Measurements from ENCODE around the gene ANKRD9. TPM values are rescaled to one million over a fixed set of nuclear protein-coding genes. Genes with fewer than 3 reads are reported as not detected.

ANKRD9 gene
- total RNA-seq, 5 donors from 2014 or later (not counting 1 experiment from before 2014, with no cell fraction given), result 1.9 to 3.2 (median 2.4) TPM

DNA sequence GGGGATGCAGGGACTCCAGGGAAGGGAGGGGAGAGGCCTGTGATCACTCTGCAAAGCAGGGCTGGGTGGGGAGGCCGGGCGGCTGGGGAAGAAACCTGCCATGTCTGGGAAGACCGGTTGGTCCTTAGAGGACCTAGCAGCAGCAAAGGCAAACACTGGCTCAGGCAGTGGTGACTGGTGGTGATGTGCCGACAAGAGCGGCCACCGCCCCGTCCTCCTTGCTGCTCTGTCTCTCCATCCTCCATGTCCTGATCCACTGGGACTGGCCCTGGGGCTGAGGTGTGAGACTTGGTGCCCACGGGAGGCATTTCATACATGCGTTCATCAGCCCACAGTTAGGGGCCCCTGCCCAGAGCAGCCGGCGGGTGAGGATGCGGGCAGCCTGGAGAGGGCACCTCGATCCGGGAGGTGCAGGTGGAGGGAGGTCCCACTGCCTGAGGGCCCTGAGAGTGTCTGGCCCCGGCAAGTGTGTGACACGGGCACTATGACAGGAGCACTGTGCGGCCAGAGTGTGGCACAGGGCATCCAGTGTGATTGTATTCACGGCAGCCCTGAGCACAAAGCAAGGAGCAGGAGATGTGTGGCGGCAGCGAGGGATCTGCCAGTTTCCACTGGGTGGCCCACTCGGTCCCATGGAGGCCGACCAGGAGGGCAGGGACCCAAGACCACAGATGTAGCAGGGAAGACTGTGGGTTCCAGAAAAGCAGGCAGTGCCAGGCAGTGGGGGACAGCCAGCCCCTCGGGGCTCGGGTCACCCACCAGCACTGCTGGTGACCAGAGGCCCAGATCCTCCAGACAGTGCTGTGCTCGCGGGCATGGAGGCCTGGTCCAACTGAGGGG is 13.9 kb downstream of the ANKRD9 start:
- Histone ChIP-seq H3K27me3 (replicated peaks in 1 of 2; ENCODE audit: control insufficient read depth in 2 of 2, extremely low read depth in 1 of 2, insufficient read depth in 2 of 2, low read length in 1 of 2) (no peaks in the 10 kb centered on the region), H3K36me3 (ENCODE audit: control insufficient read depth in 2 of 2, extremely low read depth in 1 of 2, insufficient read depth in 1 of 2, low read length in 1 of 2) (peaks cover 3 to 10% of the 10 kb centered on the region in 2 donors), H3K4me3 (ENCODE audit: control insufficient read depth in 1 of 2, extremely low read depth in 1 of 2, low read length in 1 of 2) (no peak overlapping the region), H3K27ac (ENCODE audit: low read length) (no peak overlapping the region), H3K4me1 (ENCODE audit: control insufficient read depth in 1 of 2, extremely low read depth in 1 of 2, insufficient read depth in 2 of 2, low read length in 2 of 2) (peaks cover 0 to 5% of the 10 kb centered on the region in 2 experiments), H3K9me3 (no peaks in the 10 kb centered on the region)
- Mint-ChIP-seq H3K27ac (no peak overlapping the region), H3K4me3 (no peak overlapping the region), H3K36me3 (peaks cover 15% of the 10 kb centered on the region), H3K27me3 (no peaks in the 10 kb centered on the region), H3K4me1 (peaks cover 0 to 8% (median 8%) of the 10 kb centered on the region in 3 donors), H3K9me3 (no peaks in the 10 kb centered on the region)
- ChIA-PET CTCF (no interaction called here), POLR2A (no interaction called here)
- DNase-seq (no peak), ATAC-seq (replicated peaks in 1 of 4) (no peak)
- 95% methylated on average over 26 of the region's 26 CpGs for WGBS (ENCODE audit: insufficient coverage)

DNA sequence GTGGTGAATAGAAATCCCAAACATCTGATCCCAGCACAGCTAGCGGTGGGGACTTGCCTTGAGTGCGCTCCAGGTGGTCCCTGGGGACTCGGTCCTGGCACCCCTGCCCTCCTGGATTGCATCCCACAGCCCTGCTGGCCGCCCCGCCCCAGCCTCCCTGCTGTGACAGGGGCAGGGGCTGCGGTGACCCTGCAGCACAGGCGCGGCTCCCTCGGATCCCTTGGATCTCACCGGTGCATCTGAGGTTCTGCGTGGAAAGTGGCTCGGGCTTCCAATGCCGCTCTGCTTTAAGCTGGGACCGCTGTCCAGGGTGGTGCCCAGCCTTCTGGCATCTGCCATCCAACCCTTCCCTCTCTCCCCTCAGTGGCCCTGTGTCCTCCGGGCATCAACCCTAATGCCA is 16.0 kb downstream of the ANKRD9 start:
- H3K36me3 ChIP-seq (ENCODE audit: control insufficient read depth in 2 of 2, extremely low read depth in 1 of 2, insufficient read depth in 1 of 2, low read length in 1 of 2), result peaks cover 3 to 5% of the 10 kb centered on the region in 2 donors
- no peaks in the 10 kb centered on the region for H3K27me3 Mint-ChIP-seq

DNA sequence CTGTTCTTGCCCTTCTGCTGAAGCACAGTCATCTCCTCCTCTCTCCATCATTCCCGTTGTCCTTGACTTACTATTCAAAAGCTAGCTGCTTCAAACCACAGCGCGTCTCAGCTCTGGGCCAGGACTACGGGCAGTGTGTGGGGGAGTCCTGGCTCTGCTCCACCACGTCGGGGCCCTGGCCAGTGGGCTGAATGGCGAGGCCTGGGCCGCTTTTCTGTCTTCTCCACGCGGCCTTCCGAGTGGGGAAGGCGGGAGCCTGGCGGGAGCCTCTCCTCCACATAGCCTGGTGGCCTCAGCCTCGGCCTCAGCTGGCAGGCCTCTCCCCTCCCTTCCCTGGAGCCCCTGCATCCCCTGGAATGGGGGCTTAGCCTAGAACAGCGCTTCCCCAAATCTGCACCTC is 16.5 kb downstream of the ANKRD9 start:
- ATAC-seq (replicated peaks in 1 of 4), result no peak
- ChIA-PET CTCF (no interaction called here), POLR2A (no interaction called here)
- Mint-ChIP-seq H3K27me3 (no peaks in the 10 kb centered on the region), H3K36me3 (peaks cover 3% of the 10 kb centered on the region), H3K9me3 (no peaks in the 10 kb centered on the region), H3K4me3 (no peak overlapping the region), H3K4me1 (no peaks in the 10 kb centered on the region), H3K27ac (no peak overlapping the region)
- 96% methylated on average over 12 of the region's 15 CpGs for WGBS (ENCODE audit: insufficient coverage)
- H3K4me3 ChIP-seq (ENCODE audit: control insufficient read depth in 1 of 2, extremely low read depth in 1 of 2, low read length in 1 of 2), result no peak overlapping the region
- no peaks in the 10 kb centered on the region for H3K9me3 ChIP-seq
- H3K27me3 ChIP-seq (replicated peaks in 1 of 2; ENCODE audit: control insufficient read depth in 2 of 2, extremely low read depth in 1 of 2, insufficient read depth in 2 of 2, low read length in 1 of 2), result no peaks in the 10 kb centered on the region
- H3K27ac ChIP-seq (ENCODE audit: low read length), result no peak overlapping the region
- H3K4me1 ChIP-seq (ENCODE audit: control insufficient read depth in 1 of 2, extremely low read depth in 1 of 2, insufficient read depth in 2 of 2, low read length in 2 of 2), result no peaks in the 10 kb centered on the region
- H3K36me3 ChIP-seq (ENCODE audit: control insufficient read depth in 2 of 2, extremely low read depth in 1 of 2, insufficient read depth in 1 of 2, low read length in 1 of 2), result peaks cover under 1 to 3% of the 10 kb centered on the region in 2 donors
- no peak for DNase-seq

More for the DNA sequence above, 16.0 kb downstream of the ANKRD9 start:
- H3K36me3 Mint-ChIP-seq, result peaks cover 7% of the 10 kb centered on the region
- Histone ChIP-seq H3K4me3 (ENCODE audit: control insufficient read depth in 1 of 2, extremely low read depth in 1 of 2, low read length in 1 of 2) (no peak overlapping the region), H3K4me1 (ENCODE audit: control insufficient read depth in 1 of 2, extremely low read depth in 1 of 2, insufficient read depth in 2 of 2, low read length in 2 of 2) (no peaks in the 10 kb centered on the region), H3K27me3 (replicated peaks in 1 of 2; ENCODE audit: control insufficient read depth in 2 of 2, extremely low read depth in 1 of 2, insufficient read depth in 2 of 2, low read length in 1 of 2) (no peaks in the 10 kb centered on the region), H3K9me3 (no peaks in the 10 kb centered on the region), H3K27ac (ENCODE audit: low read length) (no peak overlapping the region)
- ChIA-PET CTCF (no interaction called here), POLR2A (no interaction called here)
- H3K4me1 Mint-ChIP-seq, result no peaks in the 10 kb centered on the region
- 96% methylated on average over 15 of the region's 15 CpGs for WGBS (ENCODE audit: insufficient coverage)
- no peak overlapping the region for H3K4me3 Mint-ChIP-seq
- no peak overlapping the region for H3K27ac Mint-ChIP-seq
- DNase-seq, result no peak
- no peak for ATAC-seq (replicated peaks in 1 of 4)
- H3K9me3 Mint-ChIP-seq, result no peaks in the 10 kb centered on the region

DNA sequence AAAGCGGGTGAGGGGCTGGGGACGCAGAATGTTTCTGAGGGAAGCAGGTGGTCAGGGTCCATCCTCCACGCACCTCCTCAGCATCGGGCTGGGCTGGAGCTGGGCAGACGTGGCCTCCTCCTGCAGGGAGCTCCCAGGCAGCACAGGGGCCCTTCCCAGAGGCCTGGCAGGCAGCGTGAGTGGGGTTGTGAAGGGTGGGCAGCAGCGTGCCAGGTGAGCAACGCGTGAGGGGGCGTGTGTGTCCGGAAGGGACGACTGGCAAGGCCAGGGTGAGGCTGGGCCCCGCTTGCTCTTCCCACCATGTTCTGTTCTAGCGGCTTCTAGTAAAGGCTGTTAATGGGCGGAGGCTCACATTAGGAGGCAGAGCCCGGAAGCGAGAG is 17.1 kb downstream of the ANKRD9 start:
- Histone ChIP-seq H3K36me3 (ENCODE audit: control insufficient read depth in 2 of 2, extremely low read depth in 1 of 2, insufficient read depth in 1 of 2, low read length in 1 of 2) (peaks cover 0 to 3% of the 10 kb centered on the region in 2 donors), H3K4me3 (ENCODE audit: control insufficient read depth in 1 of 2, extremely low read depth in 1 of 2, low read length in 1 of 2) (no peak overlapping the region), H3K4me1 (ENCODE audit: control insufficient read depth in 1 of 2, extremely low read depth in 1 of 2, insufficient read depth in 2 of 2, low read length in 2 of 2) (no peaks in the 10 kb centered on the region), H3K27ac (ENCODE audit: low read length) (no peak overlapping the region), H3K27me3 (replicated peaks in 1 of 2; ENCODE audit: control insufficient read depth in 2 of 2, extremely low read depth in 1 of 2, insufficient read depth in 2 of 2, low read length in 1 of 2) (no peaks in the 10 kb centered on the region), H3K9me3 (no peaks in the 10 kb centered on the region)
- no peak for DNase-seq
- H3K36me3 Mint-ChIP-seq, result no peaks in the 10 kb centered on the region
- H3K27me3 Mint-ChIP-seq, result no peaks in the 10 kb centered on the region
- no peak overlapping the region for H3K4me3 Mint-ChIP-seq
- CTCF ChIA-PET, result no interaction called here
- POLR2A ChIA-PET, result no interaction called here
- H3K4me1 Mint-ChIP-seq, result no peaks in the 10 kb centered on the region
- ATAC-seq (replicated peaks in 1 of 4), result no peak
- H3K27ac Mint-ChIP-seq, result no peak overlapping the region
- WGBS (ENCODE audit: insufficient coverage), result 92% methylated on average over 16 of the region's 17 CpGs
- no peaks in the 10 kb centered on the region for H3K9me3 Mint-ChIP-seq

DNA sequence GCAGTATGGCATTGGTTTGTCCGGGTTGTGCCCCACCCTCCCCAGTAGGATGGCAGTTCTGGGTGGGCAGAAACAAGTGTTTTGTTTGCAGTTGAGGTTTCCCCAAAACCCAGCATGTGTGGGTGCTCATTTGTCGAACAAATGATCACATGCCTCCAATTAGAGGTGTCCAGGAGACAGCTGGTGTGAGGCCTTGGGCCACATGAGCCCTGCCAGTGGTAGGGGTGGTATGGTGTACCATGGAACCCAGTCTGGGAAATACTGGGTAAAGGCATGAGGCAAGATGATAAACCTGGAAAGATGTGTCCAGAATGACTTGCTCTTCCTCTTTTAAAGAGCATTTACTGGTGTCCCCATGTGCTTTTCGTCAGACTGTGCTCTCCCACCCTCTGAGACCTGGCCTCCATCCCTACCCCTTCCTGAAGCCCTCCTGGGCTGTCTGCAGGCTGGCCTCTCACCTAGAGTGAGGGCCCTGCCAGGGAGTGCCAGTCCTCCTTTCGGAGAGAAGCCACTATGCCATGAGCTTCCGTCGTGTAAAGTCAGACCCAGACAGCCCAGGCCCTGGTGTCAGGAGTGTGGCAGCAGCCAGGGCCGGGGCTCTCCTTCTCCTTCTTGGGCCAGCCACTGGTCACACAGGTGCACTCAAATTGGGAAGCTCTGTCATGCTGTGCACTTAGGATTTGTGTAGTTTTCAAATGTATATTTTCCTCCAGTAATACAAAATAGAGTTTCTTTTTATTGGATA is 17.6 kb downstream of the ANKRD9 start:
- H3K9me3 ChIP-seq, result no peaks in the 10 kb centered on the region
- H3K27ac Mint-ChIP-seq, result no peak overlapping the region
- CTCF ChIA-PET, result interaction anchor here in 1 of 2 donors (0.6 kb wide), 1 partner anchor 413 kb away, joined by 5 read pairs; no protein-coding TSS in a partner anchor

DNA sequence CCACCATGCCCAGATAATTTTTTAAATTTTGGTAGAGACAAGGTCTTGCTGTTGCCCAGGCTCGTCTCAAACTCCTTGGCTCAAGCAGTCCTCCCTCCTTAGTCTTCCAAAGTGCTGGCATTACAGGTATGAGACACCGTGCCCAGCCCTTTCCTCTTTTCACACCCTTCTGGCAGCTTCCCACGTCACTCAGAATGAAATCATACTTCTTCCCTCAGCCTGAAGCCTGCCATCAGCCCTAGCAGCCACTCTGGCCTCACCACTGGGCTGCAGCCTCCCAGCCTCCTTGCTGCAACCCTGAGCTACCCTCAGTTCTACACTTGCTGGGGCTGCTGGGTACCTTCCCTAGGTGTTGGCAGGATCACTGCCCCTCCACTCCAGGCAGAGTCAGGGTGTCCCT is 18.2 kb downstream of the ANKRD9 start:
- H3K4me1 ChIP-seq (ENCODE audit: control insufficient read depth in 1 of 2, extremely low read depth in 1 of 2, insufficient read depth in 2 of 2, low read length in 2 of 2), result no peaks in the 10 kb centered on the region
- H3K4me1 Mint-ChIP-seq, result no peaks in the 10 kb centered on the region
- H3K36me3 Mint-ChIP-seq, result no peaks in the 10 kb centered on the region
- DNase-seq (no peak), ATAC-seq (replicated peaks in 1 of 4) (no peak)
- no peaks in the 10 kb centered on the region for H3K27me3 ChIP-seq (replicated peaks in 1 of 2; ENCODE audit: control insufficient read depth in 2 of 2, extremely low read depth in 1 of 2, insufficient read depth in 2 of 2, low read length in 1 of 2)
- no peak overlapping the region for H3K4me3 Mint-ChIP-seq
- CTCF ChIA-PET, result interaction anchor here in 1 of 2 donors (0.6 kb wide), 1 partner anchor 414 kb away, joined by 5 read pairs; no protein-coding TSS in a partner anchor
- H3K9me3 ChIP-seq, result no peaks in the 10 kb centered on the region
- 60% methylated on average over 3 of the region's 3 CpGs for WGBS (ENCODE audit: insufficient coverage)
- no peak overlapping the region for H3K27ac Mint-ChIP-seq
- H3K9me3 Mint-ChIP-seq, result no peaks in the 10 kb centered on the region
- H3K4me3 ChIP-seq (ENCODE audit: control insufficient read depth in 1 of 2, extremely low read depth in 1 of 2, low read length in 1 of 2), result no peak overlapping the region
- POLR2A ChIA-PET, result no interaction called here
- peaks cover 0 to 2% of the 10 kb centered on the region in 2 donors for H3K36me3 ChIP-seq (ENCODE audit: control insufficient read depth in 2 of 2, extremely low read depth in 1 of 2, insufficient read depth in 1 of 2, low read length in 1 of 2)
- no peaks in the 10 kb centered on the region for H3K27me3 Mint-ChIP-seq
- no peak overlapping the region for H3K27ac ChIP-seq (ENCODE audit: low read length)

More for the DNA sequence above, 17.6 kb downstream of the ANKRD9 start:
- no peaks in the 10 kb centered on the region for H3K4me1 ChIP-seq (ENCODE audit: control insufficient read depth in 1 of 2, extremely low read depth in 1 of 2, insufficient read depth in 2 of 2, low read length in 2 of 2)
- POLR2A ChIA-PET, result no interaction called here
- no peak overlapping the region for H3K4me3 Mint-ChIP-seq
- H3K27me3 ChIP-seq (replicated peaks in 1 of 2; ENCODE audit: control insufficient read depth in 2 of 2, extremely low read depth in 1 of 2, insufficient read depth in 2 of 2, low read length in 1 of 2), result no peaks in the 10 kb centered on the region
- H3K4me3 ChIP-seq (ENCODE audit: control insufficient read depth in 1 of 2, extremely low read depth in 1 of 2, low read length in 1 of 2), result no peak overlapping the region
- DNase-seq (no peak), ATAC-seq (replicated peaks in 1 of 4) (no peak)
- H3K27me3 Mint-ChIP-seq, result no peaks in the 10 kb centered on the region
- 85% methylated on average over 7 of the region's 7 CpGs for WGBS (ENCODE audit: insufficient coverage)
- H3K27ac ChIP-seq (ENCODE audit: low read length), result no peak overlapping the region
- no peaks in the 10 kb centered on the region for H3K36me3 Mint-ChIP-seq
- H3K4me1 Mint-ChIP-seq, result no peaks in the 10 kb centered on the region
- peaks cover 0 to 1% of the 10 kb centered on the region in 2 donors for H3K36me3 ChIP-seq (ENCODE audit: control insufficient read depth in 2 of 2, extremely low read depth in 1 of 2, insufficient read depth in 1 of 2, low read length in 1 of 2)
- no peaks in the 10 kb centered on the region for H3K9me3 Mint-ChIP-seq

All from T-cell (primary cell).